CD4-positive, alpha-beta T cell (primary cell): ENCODE data around the gene KCNAB1. TPM values are rescaled to one million over a fixed set of nuclear protein-coding genes. Genes with fewer than 3 reads are reported as not detected.
"Not testable (repeated sequence)": the region's sequence is repeated elsewhere in the genome, so short reads cannot be mapped to it uniquely, and the experiment has no call there.

Experiments
- ATAC-seq: fragments of 200-7000 bp; cut with Tn5 transposase; one replicate; pipeline ENCODE4 v1.10.0; 2022; ENCODE audit warnings: mild to moderate bottlenecking; ENCODE audit not compliant: poor library complexity
- CTCF ChIA-PET: fragments of 350-600 bp; sonication (Branson Sonifier 250); formaldehyde crosslinking; loops from one replicate; lab custom pipeline; 2021; ENCODE audit warnings: antibody characterized with exemption, inconsistent platforms; lab: Charles Lee
- POLR2A ChIA-PET: fragments of 350-600 bp; sonication (Branson Sonifier 250); formaldehyde crosslinking; loops from one replicate; lab custom pipeline; 2021; ENCODE audit warnings: antibody characterized with exemption, inconsistent platforms; lab: Charles Lee
- DNase-seq, 14 experiments: peaks; one replicate each; pipeline ENCODE4 v3.0.0-alpha.2; 2013 to 2020; ENCODE audit warnings: mixed read lengths in 2 of 14
- H3K27ac ChIP-seq, 2 donors: one replicate each; pipeline versions ENCODE4 v1.5.1 to v1.7.0; 2013; ENCODE audit warnings: low read length in 2 of 2, low read depth in 1 of 2, mild to moderate bottlenecking in 1 of 2
- H3K27me3 ChIP-seq, 2 experiments: 1 replicate in 1 of 2; 2 replicates in 1 of 2; pipeline versions ENCODE4 v1.6.1 to v1.7.0; 2013; ENCODE audit warnings: low read length in 2 of 2, control low read depth in 1 of 2, mild to moderate bottlenecking in 1 of 2, moderate library complexity in 1 of 2; ENCODE audit not compliant: insufficient read depth in 2 of 2, control insufficient read depth in 1 of 2
- H3K36me3 ChIP-seq: one replicate; pipeline ENCODE4 v1.6.1; 2013; ENCODE audit warnings: low read length, control low read depth; ENCODE audit not compliant: insufficient read depth
- H3K4me1 ChIP-seq: one replicate; pipeline ENCODE4 v1.6.1; 2013; ENCODE audit warnings: low read length, control low read depth; ENCODE audit not compliant: insufficient read depth
- H3K4me3 ChIP-seq: one replicate; pipeline ENCODE4 v1.5.1; 2013; ENCODE audit warnings: mild to moderate bottlenecking, low read length, moderate library complexity
- H3K9me3 ChIP-seq, 2 experiments: 1 replicate in 1 of 2; 2 replicates in 1 of 2; pipeline versions ENCODE4 v1.6.1 to v1.7.0; 2013; ENCODE audit warnings: low read length in 2 of 2, mild to moderate bottlenecking in 2 of 2, control low read depth in 1 of 2, moderate library complexity in 1 of 2; ENCODE audit not compliant: control insufficient read depth in 1 of 2, insufficient read depth in 1 of 2
- H3K27ac Mint-ChIP-seq: one replicate; pipeline ENCODE4 v1.8.0; 2020; ENCODE audit warnings: mixed read lengths
- H3K27me3 Mint-ChIP-seq: one replicate; pipeline ENCODE4 v1.8.0; 2021; ENCODE audit warnings: mixed read lengths
- H3K36me3 Mint-ChIP-seq: one replicate; pipeline ENCODE4 v1.8.0; 2021; ENCODE audit warnings: low read depth, mixed read lengths
- H3K4me1 Mint-ChIP-seq: one replicate; pipeline ENCODE4 v1.8.0; 2021; ENCODE audit warnings: low read depth, mixed read lengths
- H3K4me3 Mint-ChIP-seq: one replicate; pipeline ENCODE4 v1.8.0; 2020; ENCODE audit warnings: mild to moderate bottlenecking, mixed read lengths
- H3K9me3 Mint-ChIP-seq: one replicate; pipeline ENCODE4 v1.8.0; 2020; ENCODE audit warnings: mixed read lengths
- CTCF ChIP-seq: fragments of 200-600 bp; IDR thresholded peaks from one replicate; pipeline ENCODE4 v1.8.0; 2022; ENCODE audit warnings: antibody characterized with exemption, mild to moderate bottlenecking
- intact Hi-C, 2 experiments: fragments of 100-400 bp; cut with DNase I in 1 of 2; cut with micrococcal nuclease in 1 of 2; formaldehyde crosslinking; loops; one replicate each; pipeline versions ENCODE4 v1.15.1 to v1.9.0; 2023 to 2025; cut with DNase I, micrococcal nuclease
- polyA plus RNA-seq, 2 donors: library from polyadenylated mRNA; unstranded; fragments of 120-200 nt; gene quantifications; one replicate each; pipeline ENCODE4 v1.2.1, GENCODE V29; 2013
- total RNA-seq, 174 experiments: library from RNA in 2 of 174; stranded (reverse) in 2 of 174; gene quantifications; one replicate each; pipeline ENCODE4 v1.2.3 and lab custom pipeline; 2021 to 2026

KCNAB1 gene
- total RNA-seq: under 1 TPM in 1 of 2 experiments, not detected in 1; 0.14 TPM
- polyA plus RNA-seq (2013, experiment 1 of 2): 1.2 TPM
- 1.2 TPM for polyA plus RNA-seq (2013, experiment 2 of 2)
- total RNA-seq (lab: John Stamatoyannopoulos, UW): 0 to 0.40 (median 0) reads per million in 172 experiments

GRCh38 chr3:156120528-156121251, at the start of gene KCNAB1:
TSS of gene KCNAB1 (plus strand) at chr3:156120578.
- TF ChIP-seq CTCF: no peak
- Mint-ChIP-seq H3K27ac (no peak within 1 kb of the TSS), H3K4me3 (no peak within 1 kb of the TSS), H3K9me3 (no peaks in the 10 kb centered on the region), H3K4me1 (no peaks in the 10 kb centered on the region), H3K27me3 (no peaks in the 10 kb centered on the region), H3K36me3 (no peaks in the 10 kb centered on the region)
- CTCF ChIA-PET: no interaction called here
- Histone ChIP-seq H3K4me1 (no peaks in the 10 kb centered on the region), H3K36me3 (no peaks in the 10 kb centered on the region), H3K27ac (no peak within 1 kb of the TSS), H3K4me3 (no peak within 1 kb of the TSS), H3K9me3 (no peaks in the 10 kb centered on the region), H3K27me3 (peaks cover 0 to 3% of the 10 kb centered on the region in 2 experiments)
- intact Hi-C loops: no loop called here
- POLR2A ChIA-PET: interaction anchor here (0.6 kb wide), 1 partner anchor 363 kb away, joined by 3 read pairs; no protein-coding TSS in a partner anchor
- DNase-seq (no peak), ATAC-seq (no peak)

GRCh38 chr3:156071031-156071430, 49.3 kb upstream of the KCNAB1 start:
- no peaks in the 10 kb centered on the region for H3K36me3 Mint-ChIP-seq
- TF ChIP-seq CTCF: no peak
- no peaks in the 10 kb centered on the region for H3K36me3 ChIP-seq

GRCh38 chr3:156072950-156073657, 47.3 kb upstream of the KCNAB1 start:
- H3K27ac ChIP-seq, H3K9me3 ChIP-seq, ATAC-seq, H3K27me3 ChIP-seq, intact Hi-C loops, H3K27ac Mint-ChIP-seq, POLR2A ChIA-PET, H3K4me3 Mint-ChIP-seq, H3K36me3 ChIP-seq, CTCF ChIA-PET, H3K4me1 Mint-ChIP-seq, H3K9me3 Mint-ChIP-seq, H3K4me3 ChIP-seq, DNase-seq, H3K36me3 Mint-ChIP-seq, H3K4me1 ChIP-seq: not testable (repeated sequence)
- H3K27me3 Mint-ChIP-seq: peaks cover 42% of the 10 kb centered on the region

More at GRCh38 chr3:156071031-156071430, 49.3 kb upstream of the KCNAB1 start:
- Mint-ChIP-seq H3K4me3 (no peak overlapping the region), H3K4me1 (no peaks in the 10 kb centered on the region), H3K27me3 (peaks cover 41% of the 10 kb centered on the region), H3K9me3 (no peaks in the 10 kb centered on the region), H3K27ac (no peak overlapping the region)
- peaks cover 4 to 9% of the 10 kb centered on the region in 2 experiments for H3K27me3 ChIP-seq
- ATAC-seq: no peak
- H3K4me3 ChIP-seq: no peak overlapping the region
- ChIA-PET POLR2A (no interaction called here), CTCF (no interaction called here)
- intact Hi-C loops: no loop called here
- no peak overlapping the region for H3K27ac ChIP-seq
- no peaks in the 10 kb centered on the region for H3K4me1 ChIP-seq
- no peak for DNase-seq
- peaks cover 0 to 6% of the 10 kb centered on the region in 2 experiments for H3K9me3 ChIP-seq
